IMR-90 (cell line): Measurements from ENCODE around the gene SOX30. TPM values are rescaled to one million over a fixed set of nuclear protein-coding genes. Genes with fewer than 3 reads are reported as not detected.

ENCODE experiments used
- ATAC-seq: fragments of 200-7000 bp; cut with Tn5 transposase; 2 replicates; pipeline ENCODE4 v1.9.1; 2020; ENCODE audit warnings: low read depth, mild to moderate bottlenecking, moderate library complexity
- BruUV-seq: library from RNA; stranded (reverse); fragments of 400-500 nt; replicated peaks from 2 replicates; lab custom pipeline; 2021; lab: Mats Ljungman, UMichigan
- CTCF ChIA-PET: fragments of 300-600 bp; formaldehyde crosslinking; extraction: SDS; loops from one replicate; lab custom pipeline; 2021; ENCODE audit warnings: antibody characterized with exemption; lab: Yijun Ruan, JAX
- POLR2A ChIA-PET: fragments of 300-600 bp; sonication (Branson Sonifier 250); formaldehyde crosslinking; loops from one replicate; lab custom pipeline; 2022; ENCODE audit warnings: antibody characterized with exemption; ENCODE audit not compliant: unreplicated experiment; lab: Charles Lee
- DNase-seq: peaks from one replicate; pipeline ENCODE4 v3.0.0; 2013
- H2AFZ ChIP-seq: replicated peaks from 2 replicates; pipeline ENCODE3; 2013; ENCODE audit warnings: low read length, mild to moderate bottlenecking; ENCODE audit not compliant: poor library complexity
- H2AK5ac ChIP-seq: 2 replicates; pipeline ENCODE4 v1.6.1; 2013; ENCODE audit warnings: low read depth, low read length, inconsistent platforms
- H2AK9ac ChIP-seq: replicated peaks from 2 replicates; pipeline ENCODE3; 2013; ENCODE audit warnings: mild to moderate bottlenecking, low read depth, low read length, moderate library complexity; ENCODE audit not compliant: poor library complexity
- H2BK120ac ChIP-seq: 2 replicates; pipeline ENCODE4 v1.6.1; 2013; ENCODE audit warnings: low read depth, low read length, inconsistent platforms
- H2BK15ac ChIP-seq: 3 replicates; pipeline ENCODE4 v1.6.1; 2013; ENCODE audit warnings: low read depth, low read length, inconsistent platforms
- H2BK20ac ChIP-seq: 2 replicates; pipeline ENCODE4 v1.6.1; 2013; ENCODE audit warnings: low read depth, mild to moderate bottlenecking, inconsistent platforms, low read length, moderate library complexity
- H2BK5ac ChIP-seq: 2 replicates; pipeline ENCODE4 v1.6.1; 2013; ENCODE audit warnings: mild to moderate bottlenecking, low read depth, low read length, inconsistent platforms; ENCODE audit not compliant: poor library complexity, severe bottlenecking
- H3K14ac ChIP-seq: replicated peaks from 2 replicates; pipeline ENCODE4 v1.6.1; 2013; ENCODE audit warnings: low read depth, low read length, inconsistent platforms
- H3K18ac ChIP-seq: 2 replicates; pipeline ENCODE4 v1.6.1; 2013; ENCODE audit warnings: low read depth, low read length, control low read depth
- H3K23ac ChIP-seq: 2 replicates; pipeline ENCODE4 v1.6.1; 2013; ENCODE audit warnings: low read depth, low read length, inconsistent platforms
- H3K27ac ChIP-seq: 2 replicates; pipeline ENCODE4 v1.5.1; 2013; ENCODE audit warnings: mild to moderate bottlenecking, control low read depth, low read length; ENCODE audit not compliant: insufficient read depth
- H3K27me3 ChIP-seq: 2 replicates; pipeline ENCODE4 v1.6.1; 2013; ENCODE audit warnings: low read length; ENCODE audit not compliant: control insufficient read depth, insufficient read depth
- H3K36me3 ChIP-seq: 2 replicates; pipeline ENCODE4 v1.6.1; 2013; ENCODE audit warnings: low read length, mixed read lengths; ENCODE audit not compliant: control insufficient read depth, insufficient read depth
- H3K4ac ChIP-seq: 2 replicates; pipeline ENCODE4 v1.6.1; 2013; ENCODE audit warnings: low read depth, low read length, inconsistent platforms
- H3K4me1 ChIP-seq: 2 replicates; pipeline ENCODE4 v1.6.1; 2013; ENCODE audit warnings: low read length, mixed read lengths; ENCODE audit not compliant: control insufficient read depth, insufficient read depth
- H3K4me2 ChIP-seq: 2 replicates; pipeline ENCODE4 v1.6.1; 2013; ENCODE audit warnings: low read depth, mild to moderate bottlenecking, control low read depth, low read length, moderate library complexity
- H3K4me3 ChIP-seq: 2 replicates; pipeline ENCODE4 v1.5.1; 2013; ENCODE audit warnings: low read depth, mild to moderate bottlenecking, control low read depth, low read length, moderate library complexity; ENCODE audit not compliant: insufficient read depth
- H3K56ac ChIP-seq: 2 replicates; pipeline ENCODE4 v1.6.1; 2013; ENCODE audit warnings: low read length, inconsistent platforms; ENCODE audit not compliant: insufficient read depth; ENCODE audit errors: extremely low read depth
- H3K79me1 ChIP-seq, 2 experiments: 2 replicates each; pipeline ENCODE4 v1.6.1; 2013; ENCODE audit warnings: low read length in 2 of 2, inconsistent platforms in 1 of 2, low read depth in 1 of 2
- H3K9ac ChIP-seq: 2 replicates; pipeline ENCODE4 v1.6.1; 2013; ENCODE audit warnings: low read depth, low read length, control low read depth
- H3K9me1 ChIP-seq: 2 replicates; pipeline ENCODE4 v1.6.1; 2013; ENCODE audit warnings: low read length, inconsistent platforms; ENCODE audit not compliant: insufficient read depth
- H3K9me3 ChIP-seq: 2 replicates; pipeline ENCODE4 v1.6.1; 2013; ENCODE audit warnings: low read length; ENCODE audit not compliant: control insufficient read depth, insufficient read depth
- H4K20me1 ChIP-seq: 2 replicates; pipeline ENCODE4 v1.6.1; 2013; ENCODE audit warnings: low read length, inconsistent platforms; ENCODE audit not compliant: insufficient read depth
- H4K5ac ChIP-seq: 2 replicates; pipeline ENCODE4 v1.6.1; 2013; ENCODE audit warnings: mild to moderate bottlenecking, low read depth, low read length, control low read depth
- H4K8ac ChIP-seq, 2 experiments: 2 replicates each; pipeline ENCODE4 v1.6.1; 2013; ENCODE audit warnings: low read depth in 2 of 2, low read length in 2 of 2, control low read depth in 1 of 2, inconsistent platforms in 1 of 2
- H4K91ac ChIP-seq: 2 replicates; pipeline ENCODE4 v1.6.1; 2013; ENCODE audit warnings: low read depth, low read length, inconsistent platforms; ENCODE audit not compliant: insufficient read depth
- BHLHE40 ChIP-seq: fragments of 150-350 bp; IDR thresholded peaks from 2 replicates; pipeline ENCODE4 v1.6.1; 2016; ENCODE audit warnings: mild to moderate bottlenecking, low read depth, low read length
- CEBPB ChIP-seq: IDR thresholded peaks from 2 replicates; pipeline ENCODE4 v1.6.1; 2012; ENCODE audit warnings: low read depth, low read length, improper control_type of control experiment
- MAFK ChIP-seq: IDR thresholded peaks from 2 replicates; pipeline ENCODE4 v1.6.1; 2012; ENCODE audit warnings: low read depth, low read length, improper control_type of control experiment
- MAZ ChIP-seq: IDR thresholded peaks from 2 replicates; pipeline ENCODE4 v1.6.1; 2012; ENCODE audit warnings: low read depth, mild to moderate bottlenecking, low read length, improper control_type of control experiment, moderate library complexity, borderline replicate concordance
- NFE2L2 ChIP-seq: fragments of 150-350 bp; IDR thresholded peaks from 2 replicates; pipeline ENCODE4 v1.6.1; 2016; ENCODE audit warnings: low read depth, mild to moderate bottlenecking, low read length
- POLR2A ChIP-seq: IDR thresholded peaks from 2 replicates; pipeline ENCODE4 v1.6.1; 2012; ENCODE audit warnings: mild to moderate bottlenecking, low read depth, low read length
- RAD21 ChIP-seq: IDR thresholded peaks from 2 replicates; pipeline ENCODE4 v1.6.1; 2012; ENCODE audit warnings: low read length, improper control_type of control experiment
- RCOR1 ChIP-seq: IDR thresholded peaks from 2 replicates; pipeline ENCODE4 v1.6.1; 2012; ENCODE audit warnings: mild to moderate bottlenecking, low read length, improper control_type of control experiment; ENCODE audit not compliant: insufficient replicate concordance
- RFX5 ChIP-seq: IDR thresholded peaks from 2 replicates; pipeline ENCODE4 v1.8.0; 2012; ENCODE audit warnings: low read depth, mild to moderate bottlenecking, low read length, moderate library complexity
- WGBS, 2 experiments: methylation state at CpG; one replicate each; pipeline versions ENCODE4 v1.1.5 to v1.1.7; 2013; ENCODE audit warnings: missing lambda C conversion rate in 2 of 2; ENCODE audit not compliant: insufficient read length in 1 of 2; ENCODE audit errors: extremely low coverage in 2 of 2; 5-methylcytosine and 5-hydroxymethylcytosine counted together
- dilution Hi-C: fragments of 300-500 bp; cut with HindIII; formaldehyde crosslinking; loops from one replicate; pipeline ENCODE4 v1.14.3; 2018; ENCODE audit warnings: low sequenced_read_pairs; ENCODE audit not compliant: unreplicated experiment
- in situ Hi-C: fragments of 300-500 bp; cut with MboI; formaldehyde crosslinking; loops from 3 replicates; pipeline ENCODE4 v1.14.3; 2019; ENCODE audit warnings: low sequenced_read_pairs, inconsistent platforms, mixed read lengths
- intact Hi-C: fragments of 100-400 bp; cut with micrococcal nuclease; formaldehyde crosslinking; loops from 2 replicates; pipeline ENCODE4 v1.10.0; 2022
- polyA plus RNA-seq, 3 experiments: library from polyadenylated mRNA; depleted of rRNA; stranded (reverse); fragments of >200 nt; gene quantifications; 2 replicates each; pipeline ENCODE4 v1.2.3, GENCODE V29; 2012; ENCODE audit warnings: low replicate concordance in 1 of 3
- total RNA-seq: library from RNA; depleted of rRNA; stranded (reverse); fragments of >200 nt; gene quantifications from 2 replicates; pipeline ENCODE4 v1.2.3, GENCODE V29; 2012
- TF ChIP-seq, protein P1 (sequence below): fragments of 150-350 bp; IDR thresholded peaks from 2 replicates; pipeline ENCODE4 v1.6.1; 2016; ENCODE audit warnings: low read depth, mild to moderate bottlenecking, low read length, moderate library complexity, borderline replicate concordance
- TF ChIP-seq, protein P2 (sequence below): conservative IDR thresholded peaks from 2 replicates; pipeline ENCODE4 v1.5.1; 2012; ENCODE audit warnings: mild to moderate bottlenecking, low read depth, low read length, improper control_type of control experiment
- TF ChIP-seq, protein P3 (sequence below): fragments of 150-350 bp; IDR thresholded peaks from 2 replicates; pipeline ENCODE4 v1.6.1; 2017; ENCODE audit warnings: mild to moderate bottlenecking, antibody characterized with exemption, low read length, low read depth

SOX30 gene
- total and polyA plus RNA-seq, 2 of the 4 experiments (the other 2 are of a cell fraction), result not detected

DNA sequence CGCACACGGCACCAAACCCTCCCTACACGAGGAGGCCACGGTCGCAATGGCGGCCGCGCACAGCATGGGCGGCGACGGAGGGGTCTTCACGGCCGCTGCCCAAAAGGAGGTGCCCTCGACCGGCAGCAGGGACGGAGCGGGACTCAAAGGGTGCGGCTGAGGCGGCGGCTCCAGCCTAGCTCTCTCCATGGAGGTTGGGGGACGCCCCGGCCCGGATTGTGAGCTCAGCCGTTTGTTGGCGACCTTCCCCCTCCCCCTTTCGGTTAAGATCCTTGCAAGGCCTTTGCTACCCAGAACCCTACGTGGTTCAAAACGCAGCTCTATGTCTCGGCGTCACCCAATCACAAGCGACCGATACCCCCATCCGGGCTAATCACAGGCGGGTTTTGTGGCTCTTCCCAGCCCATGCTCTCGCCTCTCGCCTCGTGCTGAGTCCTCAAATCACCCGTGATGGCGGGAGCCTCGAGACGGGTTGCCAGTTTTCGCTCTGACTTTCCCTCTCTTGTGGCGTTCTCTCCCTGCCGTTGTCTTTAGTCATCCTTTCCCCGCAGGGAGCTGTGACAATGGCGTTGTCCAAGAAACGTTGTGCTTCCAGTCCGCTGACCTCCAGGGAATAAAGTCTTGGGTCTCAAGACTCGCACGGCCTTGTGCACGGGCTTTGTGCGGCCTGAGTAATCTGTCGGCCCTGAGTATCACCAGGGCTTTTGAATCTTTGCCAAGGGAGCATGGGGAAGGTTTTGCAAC is 38.6 kb upstream of the SOX30 start:
- TF ChIP-seq POLR2A (no peak), NFE2L2 (no peak), RAD21 (no peak), BHLHE40 (no peak), CEBPB (no peak), RFX5 (no peak), MAZ (no peak), MAFK (no peak), RCOR1 (no peak)
- TF ChIP-seq, protein P1, sequence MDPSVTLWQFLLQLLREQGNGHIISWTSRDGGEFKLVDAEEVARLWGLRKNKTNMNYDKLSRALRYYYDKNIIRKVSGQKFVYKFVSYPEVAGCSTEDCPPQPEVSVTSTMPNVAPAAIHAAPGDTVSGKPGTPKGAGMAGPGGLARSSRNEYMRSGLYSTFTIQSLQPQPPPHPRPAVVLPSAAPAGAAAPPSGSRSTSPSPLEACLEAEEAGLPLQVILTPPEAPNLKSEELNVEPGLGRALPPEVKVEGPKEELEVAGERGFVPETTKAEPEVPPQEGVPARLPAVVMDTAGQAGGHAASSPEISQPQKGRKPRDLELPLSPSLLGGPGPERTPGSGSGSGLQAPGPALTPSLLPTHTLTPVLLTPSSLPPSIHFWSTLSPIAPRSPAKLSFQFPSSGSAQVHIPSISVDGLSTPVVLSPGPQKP, result no peak
- TF ChIP-seq, protein P2, sequence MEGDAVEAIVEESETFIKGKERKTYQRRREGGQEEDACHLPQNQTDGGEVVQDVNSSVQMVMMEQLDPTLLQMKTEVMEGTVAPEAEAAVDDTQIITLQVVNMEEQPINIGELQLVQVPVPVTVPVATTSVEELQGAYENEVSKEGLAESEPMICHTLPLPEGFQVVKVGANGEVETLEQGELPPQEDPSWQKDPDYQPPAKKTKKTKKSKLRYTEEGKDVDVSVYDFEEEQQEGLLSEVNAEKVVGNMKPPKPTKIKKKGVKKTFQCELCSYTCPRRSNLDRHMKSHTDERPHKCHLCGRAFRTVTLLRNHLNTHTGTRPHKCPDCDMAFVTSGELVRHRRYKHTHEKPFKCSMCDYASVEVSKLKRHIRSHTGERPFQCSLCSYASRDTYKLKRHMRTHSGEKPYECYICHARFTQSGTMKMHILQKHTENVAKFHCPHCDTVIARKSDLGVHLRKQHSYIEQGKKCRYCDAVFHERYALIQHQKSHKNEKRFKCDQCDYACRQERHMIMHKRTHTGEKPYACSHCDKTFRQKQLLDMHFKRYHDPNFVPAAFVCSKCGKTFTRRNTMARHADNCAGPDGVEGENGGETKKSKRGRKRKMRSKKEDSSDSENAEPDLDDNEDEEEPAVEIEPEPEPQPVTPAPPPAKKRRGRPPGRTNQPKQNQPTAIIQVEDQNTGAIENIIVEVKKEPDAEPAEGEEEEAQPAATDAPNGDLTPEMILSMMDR, result no peak
- TF ChIP-seq, protein P3, sequence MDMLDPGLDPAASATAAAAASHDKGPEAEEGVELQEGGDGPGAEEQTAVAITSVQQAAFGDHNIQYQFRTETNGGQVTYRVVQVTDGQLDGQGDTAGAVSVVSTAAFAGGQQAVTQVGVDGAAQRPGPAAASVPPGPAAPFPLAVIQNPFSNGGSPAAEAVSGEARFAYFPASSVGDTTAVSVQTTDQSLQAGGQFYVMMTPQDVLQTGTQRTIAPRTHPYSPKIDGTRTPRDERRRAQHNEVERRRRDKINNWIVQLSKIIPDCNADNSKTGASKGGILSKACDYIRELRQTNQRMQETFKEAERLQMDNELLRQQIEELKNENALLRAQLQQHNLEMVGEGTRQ, result no peak
- Histone ChIP-seq H3K36me3 (no peaks in the 10 kb centered on the region), H3K27ac (no peak overlapping the region), H3K18ac (no peak overlapping the region), H3K79me1 (no peaks in the 10 kb centered on the region), H3K4ac (no peak overlapping the region), H3K14ac (no peak overlapping the region), H2AK9ac (no peak overlapping the region), H3K4me2 (no peak overlapping the region), H2BK5ac (no peak overlapping the region), H3K9me3 (no peaks in the 10 kb centered on the region), H3K4me1 (no peaks in the 10 kb centered on the region), H2AFZ (peak overlapping the region; percentile 80), H3K27me3 (no peaks in the 10 kb centered on the region), H3K9me1 (no peaks in the 10 kb centered on the region), H4K5ac (no peak overlapping the region), H2AK5ac (no peak overlapping the region), H3K9ac (no peak overlapping the region), H4K20me1 (no peaks in the 10 kb centered on the region), H3K23ac (no peak overlapping the region), H3K56ac (no peak overlapping the region), H4K8ac (no peak overlapping the region), H2BK120ac (no peak overlapping the region), H2BK15ac (no peak overlapping the region), H3K4me3 (no peak overlapping the region), H2BK20ac (no peak overlapping the region), H4K91ac (no peak overlapping the region)
- intact Hi-C loops, result no loop called here
- ATAC-seq, result no peak
- CTCF ChIA-PET, result no interaction called here
- no TSS peak for BruUV-seq
- WGBS, 2 experiments, result 74% methylated on average over 29 of the region's 53 CpGs; no CpG with 5 or more reads in 1 of the 2 experiments
- dilution Hi-C loops, result no loop called here
- in situ Hi-C loops, result no loop called here
- DNase-seq, result no peak
- POLR2A ChIA-PET, result no interaction called here
